Activated CD8-positive, alpha-beta memory T cell treated with anti-CD3 and anti-CD28 coated beads, Interleukin-2, amount 50 U/mL, for 48 hours (primary cell): Measurements from ENCODE around the gene OXCT2.

Experiments used
- DNase-seq: peaks from one replicate; pipeline ENCODE4 v3.0.0-alpha.2; 2020

OXCT2 gene

DNA sequence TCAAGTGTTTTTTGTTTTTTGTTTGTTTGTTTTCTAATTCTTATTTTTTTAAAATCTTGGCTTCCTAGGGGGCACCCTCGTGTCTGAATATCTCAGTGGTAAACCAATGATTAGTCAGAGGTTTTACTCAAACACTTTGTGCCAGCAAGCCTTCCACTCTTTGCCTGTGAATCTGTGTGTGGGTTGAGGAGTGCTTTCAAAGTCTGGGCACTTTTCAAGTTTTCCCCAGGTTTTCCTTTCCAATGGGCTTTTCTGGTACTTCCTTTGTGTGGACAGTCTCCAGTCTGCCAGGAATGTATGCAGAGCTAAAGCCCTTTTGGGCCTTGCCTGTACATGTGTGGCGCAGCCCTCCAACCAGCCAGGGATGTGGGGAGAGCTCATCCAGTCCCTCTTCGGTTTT, 42.1 kb downstream of the OXCT2 start:
- DNase-seq, result no peak

- DNase-seq, result no peak
These were observed 43.2 kb downstream of the OXCT2 start for GRCh38 chr1:39727932-39728317.

GRCh38 chr1:39727221-39727931, 43.8 kb downstream of the OXCT2 start:
- DNase-seq, result no peak

DNA sequence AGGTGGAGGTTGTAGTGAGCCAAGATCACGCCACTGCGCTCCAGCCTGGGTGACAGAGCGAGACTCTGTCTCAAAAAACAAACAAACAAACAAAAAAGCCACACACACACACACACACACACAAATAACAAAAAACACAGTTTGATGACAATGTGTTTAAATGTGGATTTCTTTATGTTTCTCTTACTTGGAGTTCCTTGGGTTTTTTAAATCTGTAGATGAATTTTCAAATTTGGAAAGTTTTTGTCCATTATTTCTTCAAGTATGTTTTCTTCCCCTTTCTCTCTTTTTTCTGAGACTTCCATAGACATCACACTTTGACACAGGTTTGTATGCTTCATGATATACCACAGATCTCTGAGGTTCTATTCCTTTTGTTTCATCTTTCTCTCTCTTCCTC, 44.5 kb downstream of the OXCT2 start:
- DNase-seq, result no peak

GRCh38 chr1:39722495-39722894, 48.7 kb downstream of the OXCT2 start:
- DNase-seq, result no peak

GRCh38 chr1:39721664-39722063, 49.5 kb downstream of the OXCT2 start:
- no peak for DNase-seq

DNA sequence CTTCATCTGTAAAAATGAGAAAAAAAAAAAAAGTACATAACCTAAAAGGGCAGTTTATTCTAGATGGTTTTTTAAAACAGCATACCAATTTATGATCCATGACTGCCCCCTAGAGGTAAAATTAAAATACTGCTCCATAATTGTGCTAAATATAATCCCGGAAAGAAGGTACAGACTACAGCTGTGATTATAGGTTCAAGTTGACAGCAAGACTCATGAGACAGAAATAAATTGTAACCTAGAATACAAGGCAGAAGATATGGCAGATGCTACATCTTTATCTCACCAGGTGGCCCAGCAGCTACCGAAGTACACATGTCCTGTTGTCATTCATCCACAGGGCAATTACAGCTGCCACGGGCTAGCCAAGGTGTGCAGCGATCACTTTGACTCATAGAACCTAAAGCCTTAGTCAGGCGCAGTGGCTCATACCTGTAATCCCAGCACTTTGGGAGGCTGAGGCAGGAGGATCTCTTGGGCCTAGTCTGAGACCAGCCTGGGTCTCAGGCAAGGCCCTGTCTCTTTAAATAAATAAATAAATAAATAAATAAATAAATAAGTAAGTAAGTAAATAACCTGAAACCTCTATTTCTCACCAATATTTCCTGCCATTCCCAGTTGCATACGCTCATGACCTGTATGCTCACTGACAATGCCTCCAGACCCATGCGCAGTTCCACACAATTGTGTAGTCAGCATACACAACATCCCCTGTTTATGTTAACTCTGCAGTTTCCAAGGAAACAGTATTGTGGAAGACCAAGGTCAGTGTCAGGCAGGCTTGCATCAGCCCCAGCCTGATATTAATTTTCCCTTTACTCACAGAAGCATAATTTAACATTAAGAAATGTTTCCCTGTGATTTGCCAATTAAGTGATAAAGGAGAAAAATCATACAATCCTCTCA, 50.8 kb downstream of the OXCT2 start:
- no peak for DNase-seq
